ENCODE data around the gene CAMK1G. TPM values are rescaled to one million over a fixed set of nuclear protein-coding genes. Genes with fewer than 3 reads are reported as not detected.

The CAMK1G gene
- total and polyA plus RNA-seq, 9 of the 15 experiments (the other 6 are each of a cell fraction or from before 2014, with no cell fraction given): not detected

GRCh38 chr1:209546390-209547085, 37.0 kb upstream of the CAMK1G start (continued):
- TF ChIP-seq SP1 (CRISPR knock-in tag; IDR thresholded peaks at IDR 0.05) (no peak), COPS2 (conservative IDR thresholded peaks at IDR 0.05) (no peak), CHAMP1 (IDR thresholded peaks at IDR 0.05) (no peak), ZNF324 (CRISPR knock-in tag; IDR thresholded peaks at IDR 0.05) (no peak), HMGXB4 (CRISPR knock-in tag; IDR thresholded peaks at IDR 0.05) (no peak), MTA3 (IDR thresholded peaks at IDR 0.05; ENCODE audit: borderline replicate concordance) (no peak), SMARCB1 (IDR thresholded peaks at IDR 0.05; ENCODE audit: insufficient read length, low read depth) (no peak)
